GM13977 (cell line): ENCODE data around the gene CAMK1D.
A peak's percentile ranks its signal among the peaks of the same experiment; 100 is the strongest.

Experiments
- DNase-seq: peaks from one replicate; pipeline ENCODE4 v3.0.0; 2012; ENCODE audit warnings: low spot score
- in situ Hi-C: fragments of 300-500 bp; cut with MboI; formaldehyde crosslinking; loops from one replicate; pipeline ENCODE4 v1.12.0; 2022; ENCODE audit warnings: low sequenced_read_pairs, low pct_unique_long_range_greater_than_20kb, mixed read lengths, inconsistent platforms; ENCODE audit not compliant: unreplicated experiment
- TF ChIP-seq, protein P1 (sequence below): IDR thresholded peaks from 2 replicates; pipeline ENCODE4 v1.5.1; 2012; ENCODE audit warnings: mild to moderate bottlenecking, control low read depth; ENCODE audit not compliant: insufficient read depth; ENCODE audit errors: extremely low read depth, missing control alignments

CAMK1D gene

DNA sequence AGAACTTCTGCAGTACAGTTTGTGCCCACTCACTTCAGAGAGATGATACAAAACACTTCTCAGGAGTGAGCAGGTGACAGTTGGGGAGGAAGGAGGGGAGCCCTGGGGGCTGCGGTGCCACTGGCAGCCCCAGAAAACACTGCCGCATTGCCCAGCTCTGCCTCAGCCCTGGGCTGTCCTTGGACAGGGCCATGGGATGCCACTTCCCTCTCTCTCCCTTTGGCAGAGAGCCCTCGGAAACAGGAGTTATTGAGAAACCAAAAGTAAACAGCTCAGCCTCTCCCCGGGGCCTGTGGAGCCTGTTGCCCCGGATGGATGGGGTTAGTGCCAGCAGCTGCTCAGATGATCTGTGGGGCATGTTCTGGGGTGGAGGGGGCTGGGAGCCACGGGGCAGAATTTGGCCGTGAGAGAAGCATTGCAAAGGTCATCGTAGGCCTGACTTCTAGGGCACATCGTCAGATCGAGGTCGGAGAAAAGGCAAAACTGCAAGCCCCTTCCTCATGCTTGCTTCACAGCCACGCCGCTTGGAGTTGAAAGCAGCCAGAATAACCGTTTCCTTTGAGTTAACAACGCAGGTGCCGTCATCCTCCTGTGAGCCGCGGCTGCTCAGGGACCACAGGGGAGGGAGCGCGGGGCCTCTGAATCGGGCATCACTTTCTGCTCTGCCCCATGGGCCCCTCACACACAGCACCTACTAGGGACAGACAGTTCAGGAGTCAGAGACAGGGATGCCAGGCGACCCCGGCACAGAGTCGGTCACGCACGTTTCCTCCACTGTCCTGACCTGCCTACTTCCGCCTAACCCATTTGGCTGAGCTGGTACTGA is 256.4 kb downstream of the CAMK1D start:
- in situ Hi-C loops, result no loop called here
- peak; percentile 53 for DNase-seq
- TF ChIP-seq, protein P1, sequence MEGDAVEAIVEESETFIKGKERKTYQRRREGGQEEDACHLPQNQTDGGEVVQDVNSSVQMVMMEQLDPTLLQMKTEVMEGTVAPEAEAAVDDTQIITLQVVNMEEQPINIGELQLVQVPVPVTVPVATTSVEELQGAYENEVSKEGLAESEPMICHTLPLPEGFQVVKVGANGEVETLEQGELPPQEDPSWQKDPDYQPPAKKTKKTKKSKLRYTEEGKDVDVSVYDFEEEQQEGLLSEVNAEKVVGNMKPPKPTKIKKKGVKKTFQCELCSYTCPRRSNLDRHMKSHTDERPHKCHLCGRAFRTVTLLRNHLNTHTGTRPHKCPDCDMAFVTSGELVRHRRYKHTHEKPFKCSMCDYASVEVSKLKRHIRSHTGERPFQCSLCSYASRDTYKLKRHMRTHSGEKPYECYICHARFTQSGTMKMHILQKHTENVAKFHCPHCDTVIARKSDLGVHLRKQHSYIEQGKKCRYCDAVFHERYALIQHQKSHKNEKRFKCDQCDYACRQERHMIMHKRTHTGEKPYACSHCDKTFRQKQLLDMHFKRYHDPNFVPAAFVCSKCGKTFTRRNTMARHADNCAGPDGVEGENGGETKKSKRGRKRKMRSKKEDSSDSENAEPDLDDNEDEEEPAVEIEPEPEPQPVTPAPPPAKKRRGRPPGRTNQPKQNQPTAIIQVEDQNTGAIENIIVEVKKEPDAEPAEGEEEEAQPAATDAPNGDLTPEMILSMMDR, result no peak

- in situ Hi-C loops, result no loop called here
- no peak for DNase-seq
- TF ChIP-seq, protein P1, result no peak
Measured at GRCh38 chr10:12606461-12606860, 257.1 kb downstream of the CAMK1D start.

- TF ChIP-seq, protein P1, result no peak
- in situ Hi-C loops, result no loop called here
- DNase-seq, result no peak
Measured at GRCh38 chr10:12608761-12609160, 259.4 kb downstream of the CAMK1D start.

- in situ Hi-C loops, result no loop called here
- TF ChIP-seq, protein P1, result no peak
- DNase-seq, result no peak
Measured at GRCh38 chr10:12609435-12609834, 260.1 kb downstream of the CAMK1D start.

- in situ Hi-C loops, result no loop called here
- DNase-seq, result no peak
- TF ChIP-seq, protein P1, result no peak
Measured at GRCh38 chr10:12613136-12613535, 263.8 kb downstream of the CAMK1D start.

DNA sequence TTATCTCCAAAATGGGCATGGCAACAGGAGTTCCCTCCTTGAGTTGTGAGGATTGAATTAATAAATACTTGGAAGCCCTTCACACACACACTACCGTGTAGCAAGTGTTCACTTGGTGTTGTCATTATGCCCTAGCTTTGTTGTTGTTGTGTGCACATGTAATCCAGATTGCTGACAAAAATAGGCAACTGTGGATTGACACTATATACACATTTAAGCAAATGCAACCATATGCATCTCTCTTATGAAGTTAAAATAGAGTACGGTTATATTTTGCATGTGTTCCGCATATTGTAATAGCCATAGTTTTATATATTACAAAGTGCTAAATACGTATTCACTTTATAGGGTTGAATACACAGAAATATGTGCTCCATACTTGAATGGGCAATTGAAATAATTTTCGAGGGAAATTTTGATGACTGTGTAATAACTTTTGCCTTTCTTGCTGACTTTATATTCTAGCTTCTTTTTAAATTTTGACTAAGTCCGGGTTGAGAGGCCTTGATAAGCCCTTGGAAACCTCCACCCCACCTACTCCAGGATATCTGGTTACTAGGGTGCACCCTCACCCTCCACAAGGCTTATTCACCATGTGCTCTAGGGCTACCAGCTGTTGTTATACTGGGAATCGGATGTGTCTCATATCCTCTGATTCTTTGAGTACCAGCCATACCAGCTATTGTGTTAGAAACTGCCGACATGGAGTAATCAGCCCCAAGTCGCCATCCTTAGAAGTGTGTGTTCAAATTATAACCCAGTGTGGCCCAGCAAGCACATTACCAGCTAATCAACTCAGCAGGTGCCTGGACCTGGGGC is 265.0 kb downstream of the CAMK1D start:
- in situ Hi-C loops, result no loop called here
- no peak for DNase-seq
- TF ChIP-seq, protein P1, result no peak
